Parathyroid adenoma (tissue), 2 donors: ENCODE data around the gene IPO5.

Experiments
- H2AFZ ChIP-seq: fragments of 300-600 bp; sonication (generic); one replicate; pipeline ENCODE4 v1.7.0; 2017; ENCODE audit warnings: antibody characterized with exemption, mild to moderate bottlenecking
- H3K27ac ChIP-seq: fragments of 300-600 bp; sonication (generic); one replicate; pipeline ENCODE4 v1.7.0; 2017
- H3K27me3 ChIP-seq: fragments of 300-600 bp; sonication (generic); one replicate; pipeline ENCODE4 v1.7.0; 2017; ENCODE audit warnings: low read length; ENCODE audit not compliant: control insufficient read depth, insufficient read depth
- H3K36me3 ChIP-seq: fragments of 300-600 bp; sonication (generic); one replicate; pipeline ENCODE4 v1.7.0; 2017; ENCODE audit warnings: low read length; ENCODE audit not compliant: control insufficient read depth, insufficient read depth
- H3K4me1 ChIP-seq: fragments of 300-600 bp; sonication (generic); one replicate; pipeline ENCODE4 v1.7.0; 2017; ENCODE audit warnings: control low read depth
- H3K4me2 ChIP-seq: fragments of 300-600 bp; sonication (generic); one replicate; pipeline ENCODE4 v1.7.0; 2017; ENCODE audit warnings: low read length
- H3K4me3 ChIP-seq: fragments of 300-600 bp; sonication (generic); one replicate; pipeline ENCODE4 v1.7.0; 2017; ENCODE audit warnings: low read depth, low read length
- H3K79me2 ChIP-seq: fragments of 300-600 bp; sonication (generic); one replicate; pipeline ENCODE4 v1.7.0; 2017; ENCODE audit warnings: control low read depth
- H3K9ac ChIP-seq: fragments of 300-600 bp; sonication (generic); one replicate; pipeline ENCODE4 v1.7.0; 2017; ENCODE audit warnings: mild to moderate bottlenecking
- H3K9me3 ChIP-seq: fragments of 300-600 bp; sonication (generic); one replicate; pipeline ENCODE4 v1.7.0; 2017; ENCODE audit warnings: low read length; ENCODE audit not compliant: control insufficient read depth
- CTCF ChIP-seq: fragments of 300-600 bp; sonication (generic); IDR thresholded peaks from one replicate; pipeline ENCODE4 v1.7.0; 2017; ENCODE audit warnings: antibody characterized with exemption, mild to moderate bottlenecking
- donor health status: primary hyperparathyroidism.

Gene IPO5

GRCh38 chr13:98052412-98052811 is 98.9 kb downstream of the IPO5 start:
- Histone ChIP-seq H3K79me2 (no peaks in the 10 kb centered on the region), H3K4me2 (no peak overlapping the region), H2AFZ (no peak overlapping the region), H3K36me3 (no peaks in the 10 kb centered on the region), H3K27me3 (no peaks in the 10 kb centered on the region), H3K9ac (no peak overlapping the region), H3K9me3 (no peaks in the 10 kb centered on the region), H3K27ac (no peak overlapping the region), H3K4me1 (no peaks in the 10 kb centered on the region), H3K4me3 (no peak overlapping the region)
- TF ChIP-seq CTCF, result no peak

GRCh38 chr13:98054301-98054700 is 100.8 kb downstream of the IPO5 start:
- TF ChIP-seq CTCF, result no peak
- H3K79me2 ChIP-seq, result no peaks in the 10 kb centered on the region
- H2AFZ ChIP-seq, result no peak overlapping the region
- no peak overlapping the region for H3K4me3 ChIP-seq
- no peak overlapping the region for H3K4me2 ChIP-seq
- no peaks in the 10 kb centered on the region for H3K4me1 ChIP-seq
- no peak overlapping the region for H3K9ac ChIP-seq
- no peaks in the 10 kb centered on the region for H3K36me3 ChIP-seq
- no peaks in the 10 kb centered on the region for H3K27me3 ChIP-seq
- no peaks in the 10 kb centered on the region for H3K9me3 ChIP-seq
- H3K27ac ChIP-seq, result no peak overlapping the region

GRCh38 chr13:98055623-98056022 is 102.1 kb downstream of the IPO5 start:
- Histone ChIP-seq H3K4me3 (no peak overlapping the region), H3K79me2 (no peaks in the 10 kb centered on the region), H3K27ac (no peak overlapping the region), H3K4me1 (no peaks in the 10 kb centered on the region), H3K27me3 (no peaks in the 10 kb centered on the region), H2AFZ (no peak overlapping the region), H3K4me2 (no peak overlapping the region), H3K9ac (no peak overlapping the region), H3K9me3 (no peaks in the 10 kb centered on the region), H3K36me3 (no peaks in the 10 kb centered on the region)
- TF ChIP-seq CTCF, result no peak

- H3K9me3 ChIP-seq, result no peaks in the 10 kb centered on the region
- H3K36me3 ChIP-seq, result no peaks in the 10 kb centered on the region
- H3K4me3 ChIP-seq, result no peak overlapping the region
- H3K27me3 ChIP-seq, result no peaks in the 10 kb centered on the region
- no peak overlapping the region for H3K9ac ChIP-seq
- no peak overlapping the region for H3K27ac ChIP-seq
- no peaks in the 10 kb centered on the region for H3K4me1 ChIP-seq
- TF ChIP-seq CTCF, result no peak
- no peak overlapping the region for H3K4me2 ChIP-seq
- H2AFZ ChIP-seq, result no peak overlapping the region
- H3K79me2 ChIP-seq, result no peaks in the 10 kb centered on the region
Measured at GRCh38 chr13:98056839-98057410, 103.5 kb downstream of the IPO5 start.

GRCh38 chr13:98059276-98059675 is 105.8 kb downstream of the IPO5 start:
- H3K4me2 ChIP-seq, result no peak overlapping the region
- H3K4me1 ChIP-seq, result no peaks in the 10 kb centered on the region
- no peaks in the 10 kb centered on the region for H3K36me3 ChIP-seq
- TF ChIP-seq CTCF, result no peak
- H3K9me3 ChIP-seq, result no peaks in the 10 kb centered on the region
- no peak overlapping the region for H3K27ac ChIP-seq
- no peaks in the 10 kb centered on the region for H3K79me2 ChIP-seq
- no peak overlapping the region for H3K9ac ChIP-seq
- no peak overlapping the region for H2AFZ ChIP-seq
- no peaks in the 10 kb centered on the region for H3K27me3 ChIP-seq
- no peak overlapping the region for H3K4me3 ChIP-seq
